Karpas-422 (cell line): ENCODE data around the gene COL15A1. TPM values are rescaled to one million over a fixed set of nuclear protein-coding genes. Genes with fewer than 3 reads are reported as not detected.
"Not testable (repeated sequence)": the region's sequence is repeated elsewhere in the genome, so short reads cannot be mapped to it uniquely, and the experiment has no call there.

Experiments
- DNase-seq: peaks from one replicate; pipeline ENCODE4 v3.0.0-alpha.2; 2015
- H2AFZ ChIP-seq: fragments of 200-600 bp; sonication (generic); 2 replicates; pipeline ENCODE4 v1.6.1; 2014; ENCODE audit warnings: antibody characterized with exemption, low read length, mixed read lengths
- H3K27ac ChIP-seq: fragments of 200-600 bp; sonication (generic); 2 replicates; pipeline ENCODE4 v1.5.1; 2014; ENCODE audit warnings: mild to moderate bottlenecking, low read length, moderate library complexity
- H3K27me3 ChIP-seq: fragments of 200-600 bp; sonication (generic); 2 replicates; pipeline ENCODE4 v1.6.1; 2014; ENCODE audit warnings: low read length, mixed read lengths
- H3K36me3 ChIP-seq: fragments of 200-600 bp; sonication (generic); 2 replicates; pipeline ENCODE4 v1.6.1; 2014; ENCODE audit warnings: low read length, mixed read lengths; ENCODE audit not compliant: insufficient read depth
- H3K4me1 ChIP-seq: fragments of 200-600 bp; sonication (generic); 2 replicates; pipeline ENCODE4 v1.6.1; 2014; ENCODE audit warnings: mild to moderate bottlenecking, low read length, mixed read lengths
- H3K4me2 ChIP-seq: fragments of 200-600 bp; sonication (generic); 2 replicates; pipeline ENCODE4 v1.6.1; 2014; ENCODE audit warnings: low read length, low read depth, mild to moderate bottlenecking; ENCODE audit not compliant: poor library complexity, severe bottlenecking
- H3K4me3 ChIP-seq: fragments of 200-600 bp; sonication (generic); 2 replicates; pipeline ENCODE4 v1.5.1; 2014; ENCODE audit warnings: mild to moderate bottlenecking, antibody characterized with exemption, low read length, mixed read lengths
- H3K79me2 ChIP-seq: fragments of 200-600 bp; sonication (generic); 2 replicates; pipeline ENCODE4 v1.6.1; 2014; ENCODE audit warnings: mild to moderate bottlenecking, low read length, mixed read lengths
- H3K9ac ChIP-seq: fragments of 200-600 bp; sonication (generic); 2 replicates; pipeline ENCODE4 v1.6.0; 2014; ENCODE audit warnings: low read length
- H3K9me2 ChIP-seq: fragments of 200-600 bp; sonication (generic), shearing (Covaris generic); replicated peaks from 2 replicates; pipeline ENCODE4 v1.6.0; 2014; ENCODE audit warnings: mild to moderate bottlenecking, low read length, moderate library complexity; ENCODE audit not compliant: insufficient read depth
- H3K9me3 ChIP-seq: fragments of 300-700, 200-600 bp; sonication (generic); 2 replicates; pipeline ENCODE4 v1.6.1; 2014; ENCODE audit warnings: low read length, mixed read lengths
- H4K20me1 ChIP-seq: fragments of 200-600 bp; sonication (generic); 2 replicates; pipeline ENCODE4 v1.6.1; 2014; ENCODE audit warnings: mild to moderate bottlenecking, antibody characterized with exemption, low read length, low read depth; ENCODE audit not compliant: insufficient read depth
- total RNA-seq: library from RNA; depleted of rRNA; stranded (reverse); fragments of >200 nt; shearing (Covaris generic); gene quantifications from 2 replicates; pipeline ENCODE4 v1.2.3, GENCODE V29; 2014; ENCODE audit warnings: low replicate concordance

The COL15A1 gene
- total RNA-seq, 1 experiment from 2014 or later: 0.93 TPM

DNA sequence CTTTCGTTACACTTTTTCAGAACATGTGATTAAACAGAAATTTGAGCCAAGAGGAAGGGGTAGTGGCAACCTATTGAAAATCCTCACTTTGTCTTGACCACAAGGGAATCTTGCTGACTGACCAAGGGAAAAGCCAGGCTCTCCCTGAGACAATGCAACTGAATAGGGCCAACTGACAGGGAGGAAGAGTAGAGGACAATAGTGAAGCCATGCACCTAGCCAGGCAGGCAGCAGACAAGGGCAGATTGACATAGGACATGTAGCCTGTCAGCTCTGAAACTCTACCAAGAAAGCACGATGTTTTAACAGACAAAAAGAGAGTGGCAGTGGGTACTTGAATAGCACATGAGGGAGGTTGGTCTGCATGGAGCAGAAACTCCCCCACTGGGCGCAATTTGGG is 152.7 kb downstream of the COL15A1 start:
- Histone ChIP-seq H3K9me3 (no peaks in the 10 kb centered on the region), H3K27me3 (no peaks in the 10 kb centered on the region), H2AFZ (no peak overlapping the region), H3K27ac (no peak overlapping the region), H3K4me2 (no peak overlapping the region), H3K9ac (no peak overlapping the region), H3K4me1 (no peaks in the 10 kb centered on the region), H3K79me2 (no peaks in the 10 kb centered on the region), H4K20me1 (no peaks in the 10 kb centered on the region), H3K4me3 (no peak overlapping the region), H3K36me3 (no peaks in the 10 kb centered on the region), H3K9me2 (no peaks in the 10 kb centered on the region)
- DNase-seq: no peak

DNA sequence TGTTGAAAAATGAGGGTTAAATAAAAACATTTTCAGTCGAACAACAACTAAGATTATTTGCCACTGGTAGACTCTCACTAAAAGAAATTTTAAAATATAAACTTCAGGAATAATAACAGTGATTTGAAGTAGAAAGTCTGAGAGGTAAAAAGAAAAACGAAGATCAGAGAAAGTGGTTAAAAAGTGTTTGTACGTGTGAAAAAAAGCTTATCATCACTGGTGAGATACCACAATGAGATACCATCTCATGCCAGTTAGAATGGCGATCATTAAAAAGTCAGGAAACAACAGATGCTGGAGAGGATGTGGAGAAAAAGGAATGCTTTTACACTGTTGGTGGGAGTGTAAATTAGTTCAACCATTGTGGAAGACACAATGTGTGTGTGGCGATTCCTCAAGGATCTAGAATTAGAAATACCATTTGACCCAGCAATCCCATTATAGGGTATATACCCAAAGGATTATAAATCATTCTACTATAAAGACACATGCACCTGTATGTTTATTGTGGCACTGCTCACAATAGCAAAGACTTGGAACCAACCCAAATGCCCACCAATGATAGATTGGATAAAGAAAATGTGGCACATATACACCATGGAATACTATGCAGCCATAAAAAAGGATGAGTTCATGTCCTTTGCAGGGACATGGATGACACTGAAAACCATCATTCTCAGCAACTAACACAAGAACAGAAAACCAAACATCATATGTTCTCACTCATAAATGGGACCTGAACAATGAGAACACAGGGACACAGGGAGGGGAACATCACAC is 156.3 kb downstream of the COL15A1 start:
- not testable (repeated sequence) for H3K79me2 ChIP-seq, H3K27me3 ChIP-seq, H3K9me3 ChIP-seq

DNA sequence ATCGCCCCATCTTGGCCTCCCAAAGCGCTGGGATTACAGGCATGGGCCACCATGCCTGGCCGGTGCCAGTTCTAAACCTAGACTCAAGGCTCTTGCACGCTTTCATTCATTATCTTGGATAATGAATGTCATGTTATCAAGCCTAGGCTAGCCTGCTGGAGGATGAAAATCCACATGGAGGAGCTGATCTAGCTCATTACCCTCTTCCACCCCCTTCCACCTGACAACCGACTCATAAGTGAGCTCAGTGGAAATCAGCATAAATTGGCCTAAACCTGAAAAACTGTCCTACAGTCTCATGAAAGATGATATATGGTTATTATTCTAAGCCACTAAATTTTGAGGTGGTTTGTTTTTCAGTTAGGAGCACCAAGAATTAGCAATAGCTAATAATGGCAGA is 157.6 kb downstream of the COL15A1 start:
- Histone ChIP-seq H3K27me3 (no peaks in the 10 kb centered on the region), H3K9me2 (no peaks in the 10 kb centered on the region), H3K79me2 (no peaks in the 10 kb centered on the region), H3K4me2 (no peak overlapping the region), H3K27ac (no peak overlapping the region), H4K20me1 (peaks cover 6% of the 10 kb centered on the region), H2AFZ (no peak overlapping the region), H3K9ac (no peak overlapping the region), H3K4me1 (peaks cover 15% of the 10 kb centered on the region), H3K36me3 (no peaks in the 10 kb centered on the region), H3K9me3 (no peaks in the 10 kb centered on the region), H3K4me3 (no peak overlapping the region)
- no peak for DNase-seq

More for the DNA sequence above, 156.3 kb downstream of the COL15A1 start:
- not testable (repeated sequence) for H3K9me2 ChIP-seq, H3K36me3 ChIP-seq, H3K9ac ChIP-seq, H4K20me1 ChIP-seq, H3K4me3 ChIP-seq, H3K4me1 ChIP-seq, DNase-seq, H3K27ac ChIP-seq, H2AFZ ChIP-seq, H3K4me2 ChIP-seq

DNA sequence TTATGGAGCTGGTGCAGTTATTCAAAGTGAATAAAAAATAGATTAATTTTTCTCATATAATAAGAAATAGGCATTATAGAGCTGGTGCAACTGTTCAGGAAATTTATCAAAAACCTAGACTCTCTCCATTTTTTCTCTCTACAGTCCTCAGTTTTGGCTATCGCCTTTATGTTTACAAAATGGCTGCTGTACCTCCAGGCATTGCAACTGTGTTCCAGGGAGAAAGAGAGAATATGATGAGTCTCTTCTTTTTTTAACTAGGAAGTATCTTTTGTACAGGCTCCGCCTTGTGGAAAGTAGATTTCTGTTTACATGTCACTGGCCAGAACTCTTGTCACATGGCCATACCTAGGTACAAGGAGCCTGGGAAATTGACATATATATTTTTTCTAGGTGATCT is 158.1 kb downstream of the COL15A1 start:
- Histone ChIP-seq H3K9ac (no peak overlapping the region), H3K27ac (no peak overlapping the region), H3K4me3 (no peak overlapping the region), H3K4me2 (no peak overlapping the region), H3K9me2 (no peaks in the 10 kb centered on the region), H3K4me1 (peaks cover 15% of the 10 kb centered on the region), H3K79me2 (no peaks in the 10 kb centered on the region), H3K9me3 (no peaks in the 10 kb centered on the region), H3K27me3 (no peaks in the 10 kb centered on the region), H2AFZ (no peak overlapping the region), H4K20me1 (peaks cover 12% of the 10 kb centered on the region), H3K36me3 (no peaks in the 10 kb centered on the region)
- no peak for DNase-seq

DNA sequence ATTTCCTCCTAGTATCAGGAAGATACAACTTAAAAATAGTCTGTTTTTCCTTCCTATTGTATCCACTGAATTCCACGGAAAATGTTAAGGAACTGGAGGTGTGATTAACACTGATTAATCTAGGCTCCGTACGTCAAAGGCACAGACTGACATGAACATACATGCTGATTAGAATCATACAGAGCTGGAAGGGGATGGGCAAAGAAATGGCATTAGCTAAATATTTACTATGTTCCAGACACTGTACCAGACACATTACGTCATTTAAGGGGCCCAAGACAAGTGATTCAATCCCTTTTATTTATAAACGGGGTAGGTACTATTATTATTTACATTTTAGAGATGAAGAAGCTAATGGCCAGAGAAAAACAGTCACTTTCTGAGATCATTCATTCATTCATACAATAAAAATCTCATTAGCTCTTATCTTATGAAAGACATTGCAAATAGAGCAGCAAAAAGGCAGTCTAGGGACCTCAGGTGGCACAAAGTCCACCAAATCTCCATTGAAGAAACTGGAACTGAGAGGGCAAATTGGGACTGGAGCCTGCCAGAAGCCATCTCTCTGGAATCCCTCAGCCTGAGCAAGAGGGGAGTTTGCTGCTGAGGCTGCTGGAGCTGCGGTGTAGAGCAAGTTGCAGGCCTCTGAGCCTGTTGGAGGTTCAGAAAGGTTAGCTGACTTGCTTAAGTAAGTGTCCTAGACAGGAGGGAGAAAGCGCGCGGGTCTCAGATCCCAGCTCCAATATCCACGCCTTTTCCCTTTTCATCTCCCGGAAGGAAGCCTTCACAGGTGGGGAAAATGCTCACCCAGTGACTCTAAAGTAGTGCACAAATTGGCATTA is 159.6 kb downstream of the COL15A1 start:
- Histone ChIP-seq H3K36me3 (no peaks in the 10 kb centered on the region), H3K9ac (no peak overlapping the region), H3K27me3 (no peaks in the 10 kb centered on the region), H3K4me3 (no peak overlapping the region), H3K4me2 (no peak overlapping the region), H3K9me2 (no peaks in the 10 kb centered on the region), H3K4me1 (peaks cover 15% of the 10 kb centered on the region), H2AFZ (no peak overlapping the region), H3K27ac (no peak overlapping the region), H3K79me2 (no peaks in the 10 kb centered on the region), H4K20me1 (peaks cover 25% of the 10 kb centered on the region), H3K9me3 (no peaks in the 10 kb centered on the region)
- no peak for DNase-seq

DNA sequence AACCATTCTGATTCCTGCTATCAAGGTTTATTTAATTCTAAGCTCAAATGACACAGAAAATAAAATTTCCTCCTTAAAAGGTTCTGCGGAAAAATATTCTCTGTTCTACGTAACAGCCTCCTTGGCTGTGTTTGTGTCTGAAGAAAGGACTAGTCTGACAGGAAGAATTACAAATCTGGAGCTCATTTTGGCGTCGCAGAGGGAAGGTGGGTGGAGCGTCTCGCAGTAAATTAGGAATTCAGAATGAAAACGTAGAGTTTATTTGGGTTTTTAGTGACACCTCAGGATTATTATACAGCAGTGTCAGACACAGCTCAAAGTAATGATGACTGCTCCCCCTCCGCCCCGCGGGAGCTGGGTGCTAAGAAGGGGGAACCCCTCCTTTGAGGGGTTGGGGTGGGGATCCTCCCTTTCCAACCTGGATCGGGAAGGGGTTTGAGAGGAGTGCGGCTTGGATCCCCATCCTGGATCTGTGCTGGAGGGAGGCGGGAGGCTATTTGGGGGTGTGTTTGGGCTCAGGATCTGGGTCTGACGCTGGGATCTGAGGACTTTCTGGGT is 160.3 kb downstream of the COL15A1 start:
- H3K36me3 ChIP-seq: no peaks in the 10 kb centered on the region
- no peaks in the 10 kb centered on the region for H3K79me2 ChIP-seq
- no peaks in the 10 kb centered on the region for H3K9me2 ChIP-seq
- H4K20me1 ChIP-seq: peaks cover 31% of the 10 kb centered on the region
- H3K9ac ChIP-seq: peak overlapping the region; percentile 72
- H3K4me1 ChIP-seq: peaks cover 15% of the 10 kb centered on the region
- peak overlapping the region; percentile 68 for H3K4me3 ChIP-seq
- DNase-seq: no peak
- H3K27me3 ChIP-seq: no peaks in the 10 kb centered on the region
- H3K4me2 ChIP-seq: peak overlapping the region; percentile 74
- peak overlapping the region; percentile 80 for H2AFZ ChIP-seq
- no peak overlapping the region for H3K27ac ChIP-seq
- H3K9me3 ChIP-seq: no peaks in the 10 kb centered on the region

DNA sequence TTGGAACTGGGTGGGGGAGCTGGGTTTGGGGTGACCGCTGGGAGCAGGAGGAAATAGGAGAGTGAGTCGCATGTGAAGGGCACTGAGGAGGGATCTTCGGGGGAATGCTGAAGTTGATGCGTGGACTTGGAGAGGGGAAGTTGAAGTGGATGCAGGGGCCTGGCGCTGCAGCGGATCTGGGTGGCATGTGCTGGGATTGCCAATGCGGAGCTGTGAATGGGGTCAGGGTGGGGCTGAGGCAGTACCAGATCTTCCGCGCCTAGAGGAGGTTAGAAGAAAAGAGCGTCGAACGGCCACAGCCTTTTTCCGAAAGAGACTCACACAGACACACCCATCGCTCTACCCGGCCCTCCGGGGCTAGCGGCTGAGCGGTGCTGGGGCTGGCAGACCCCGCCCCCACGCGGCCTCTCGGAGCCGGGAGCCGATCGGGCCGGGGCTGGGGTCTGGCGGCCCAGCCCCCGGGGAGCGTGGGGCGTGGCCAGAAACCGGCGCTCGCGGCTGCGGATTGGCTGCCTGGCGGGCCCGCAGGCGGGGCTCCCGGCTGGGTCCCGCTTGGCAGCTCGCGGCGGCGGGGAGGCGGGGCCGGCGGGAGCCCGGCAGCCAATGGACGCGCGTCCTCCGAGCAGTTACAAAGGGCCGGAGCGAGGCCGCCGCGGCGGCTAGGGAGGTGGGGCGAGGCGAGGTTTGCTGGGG is 160.9 kb downstream of the COL15A1 start, which contains the start of gene TGFBR1:
Gene TGFBR1, plus strand, starts transcription at position 655 of the 693 bp plus-strand sequence. CDS start 93 bp downstream, outside the sequence.
- H3K27me3 ChIP-seq: no peaks in the 10 kb centered on the region
- peaks cover 15% of the 10 kb centered on the region for H3K4me1 ChIP-seq
- H3K27ac ChIP-seq: no peak within 1 kb of the TSS
- H3K36me3 ChIP-seq: no peaks in the 10 kb centered on the region
- no peaks in the 10 kb centered on the region for H3K79me2 ChIP-seq
- peaks cover 33% of the 10 kb centered on the region for H4K20me1 ChIP-seq
- peak; percentile 96 for DNase-seq
- no peaks in the 10 kb centered on the region for H3K9me2 ChIP-seq
- H3K4me2 ChIP-seq: peak within 1 kb of the TSS; percentile 89
- peak within 1 kb of the TSS; percentile 72 for H3K9ac ChIP-seq
- H3K4me3 ChIP-seq: peak within 1 kb of the TSS; percentile 77
- no peaks in the 10 kb centered on the region for H3K9me3 ChIP-seq
- peak within 1 kb of the TSS; percentile 80 for H2AFZ ChIP-seq
